Activated CD4-positive, alpha-beta T cell treated with anti-CD3 and anti-CD28 coated beads for 1 hour (primary cell): ENCODE results near the gene RBM20.

Experiments used
- DNase-seq: peaks from one replicate; pipeline ENCODE4 v3.0.0-alpha.2; 2020

RBM20 gene

GRCh38 chr10:110837418-110838171 lies 193.5 kb downstream of the RBM20 start:
- DNase-seq: no peak

DNA sequence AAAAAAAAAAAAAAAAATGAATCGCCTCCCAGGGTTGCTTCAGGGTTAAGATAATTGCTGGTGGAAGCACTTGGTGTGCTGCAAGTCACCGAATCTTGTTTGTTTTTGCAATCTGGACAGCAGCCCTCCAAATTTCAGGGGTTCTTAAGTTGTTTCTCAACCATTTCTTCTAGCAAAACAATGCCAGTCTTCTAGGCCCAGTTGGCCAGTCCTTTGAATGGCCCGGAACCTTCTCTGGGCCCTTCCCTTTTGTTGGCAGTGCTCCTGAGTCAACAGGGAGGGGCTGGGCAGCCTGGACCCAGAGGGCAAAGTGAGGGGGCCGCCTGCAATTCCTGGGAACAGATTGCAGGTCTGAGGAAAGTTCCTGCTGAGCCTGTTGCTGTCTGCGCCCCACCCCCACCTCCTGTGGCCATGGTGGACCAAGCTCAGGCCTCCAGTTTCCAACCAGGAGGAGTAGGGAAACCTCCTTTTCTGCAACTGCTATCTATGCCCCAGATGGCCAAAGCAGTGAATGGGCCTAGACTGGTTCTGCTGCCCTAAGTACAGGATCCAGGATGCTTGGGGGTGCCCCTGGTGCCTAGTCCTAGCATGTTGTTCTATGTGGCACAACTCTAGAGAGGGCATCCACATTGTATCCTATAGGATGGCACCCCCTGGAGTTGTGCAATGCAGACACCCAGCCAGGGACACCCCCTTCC lies 196.2 kb downstream of the RBM20 start:
- DNase-seq: no peak

DNA sequence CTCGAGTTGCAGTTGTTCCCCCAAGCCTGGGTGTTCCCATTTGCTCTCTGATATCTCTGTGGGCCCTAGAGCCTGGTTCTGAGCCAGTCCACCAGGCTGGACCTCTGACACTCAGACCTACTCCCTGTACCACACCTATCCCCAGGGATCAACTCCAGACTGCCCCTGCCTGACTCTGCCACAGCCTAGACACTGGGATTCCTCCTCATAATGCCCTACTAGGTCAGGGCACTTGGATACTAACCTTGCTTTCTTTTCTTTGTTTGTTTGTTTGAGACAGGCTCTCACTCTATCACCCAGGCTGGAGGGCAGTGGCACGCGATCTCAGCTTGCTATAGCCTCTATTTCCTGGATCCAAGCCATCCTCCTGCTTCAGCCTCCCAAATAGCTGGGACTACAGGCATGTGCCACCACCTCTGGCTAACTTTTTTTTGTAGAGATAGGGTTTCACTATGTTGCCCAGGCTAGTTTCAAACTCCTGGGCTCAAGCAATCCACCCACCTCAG lies 196.8 kb downstream of the RBM20 start:
- DNase-seq: no peak

DNA sequence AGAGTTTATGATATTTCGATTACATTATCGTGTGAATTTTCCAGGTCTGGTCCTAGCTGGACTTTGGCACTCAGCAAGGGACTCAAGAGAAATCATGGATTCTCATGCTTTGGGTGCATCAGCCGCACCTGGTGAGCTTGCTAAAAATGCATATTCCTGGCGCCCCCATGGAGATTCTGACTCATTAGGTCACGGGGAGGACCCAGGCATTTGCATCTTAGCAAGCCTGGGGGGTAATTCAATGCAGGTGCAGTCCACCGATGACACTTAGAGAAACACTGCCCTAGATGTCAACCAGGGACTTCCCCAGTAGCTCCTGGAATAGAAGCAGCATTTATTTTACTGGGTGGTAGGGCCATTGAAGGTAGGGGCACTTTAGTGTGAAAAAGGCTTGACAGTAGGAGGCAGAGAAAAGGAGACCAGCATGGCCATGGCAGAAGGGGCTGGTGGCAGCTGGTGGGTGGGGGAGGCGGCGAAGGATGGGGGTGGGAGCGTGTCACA lies 197.7 kb downstream of the RBM20 start:
- no peak for DNase-seq

DNA sequence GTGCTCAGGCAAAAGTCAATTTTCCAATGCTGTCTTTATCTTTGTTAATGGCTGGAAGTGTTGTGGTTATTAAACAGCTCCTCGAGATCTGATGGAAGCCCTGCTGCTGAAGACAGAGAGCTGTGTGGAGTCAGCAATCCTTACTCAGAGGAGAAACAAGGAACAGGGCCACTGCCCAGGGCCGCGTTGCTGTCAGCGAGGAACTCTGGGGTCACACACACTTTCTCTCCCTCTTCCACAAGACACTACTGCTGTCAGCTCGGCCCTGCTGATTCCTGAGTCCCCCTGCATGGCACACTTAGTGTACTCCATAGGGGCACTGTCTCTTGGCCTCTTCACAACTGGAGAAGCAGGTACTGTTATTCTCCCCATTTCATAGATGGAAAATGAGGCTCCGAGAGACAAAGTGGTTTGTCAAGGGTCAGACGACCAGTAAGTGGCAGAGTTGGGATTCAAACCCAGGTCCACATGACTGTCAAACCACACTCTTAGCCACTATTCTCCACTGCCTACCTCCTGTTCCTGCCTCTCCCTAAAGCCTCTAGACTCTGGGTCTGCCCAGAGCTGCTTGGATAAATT lies 198.3 kb downstream of the RBM20 start:
- DNase-seq: no peak

DNA sequence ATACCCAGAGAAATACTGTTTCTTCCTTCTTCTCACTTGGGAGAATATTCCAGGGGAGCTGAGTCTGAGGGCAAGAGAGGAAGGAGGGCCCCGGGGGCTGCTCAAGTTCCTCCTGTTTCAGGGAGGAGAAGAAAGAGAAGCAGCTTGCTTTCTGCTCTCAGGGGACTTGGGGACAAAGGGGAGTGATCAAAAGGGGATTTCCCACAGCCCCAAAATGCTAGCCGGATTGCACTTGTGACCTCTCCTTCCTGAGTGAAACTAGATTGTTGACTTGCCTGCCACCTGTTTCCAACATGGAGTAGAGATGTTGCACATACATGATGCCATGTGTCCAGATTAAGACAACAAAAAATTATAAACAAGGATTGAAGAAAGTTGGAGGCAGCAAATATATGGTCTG lies 198.9 kb downstream of the RBM20 start:
- no peak for DNase-seq

GRCh38 chr10:110843796-110844616 lies 199.9 kb downstream of the RBM20 start:
- DNase-seq: no peak

GRCh38 chr10:110844617-110844881 lies 200.4 kb downstream of the RBM20 start:
- no peak for DNase-seq

GRCh38 chr10:110845192-110845755 lies 201.1 kb downstream of the RBM20 start:
- DNase-seq: no peak

DNA sequence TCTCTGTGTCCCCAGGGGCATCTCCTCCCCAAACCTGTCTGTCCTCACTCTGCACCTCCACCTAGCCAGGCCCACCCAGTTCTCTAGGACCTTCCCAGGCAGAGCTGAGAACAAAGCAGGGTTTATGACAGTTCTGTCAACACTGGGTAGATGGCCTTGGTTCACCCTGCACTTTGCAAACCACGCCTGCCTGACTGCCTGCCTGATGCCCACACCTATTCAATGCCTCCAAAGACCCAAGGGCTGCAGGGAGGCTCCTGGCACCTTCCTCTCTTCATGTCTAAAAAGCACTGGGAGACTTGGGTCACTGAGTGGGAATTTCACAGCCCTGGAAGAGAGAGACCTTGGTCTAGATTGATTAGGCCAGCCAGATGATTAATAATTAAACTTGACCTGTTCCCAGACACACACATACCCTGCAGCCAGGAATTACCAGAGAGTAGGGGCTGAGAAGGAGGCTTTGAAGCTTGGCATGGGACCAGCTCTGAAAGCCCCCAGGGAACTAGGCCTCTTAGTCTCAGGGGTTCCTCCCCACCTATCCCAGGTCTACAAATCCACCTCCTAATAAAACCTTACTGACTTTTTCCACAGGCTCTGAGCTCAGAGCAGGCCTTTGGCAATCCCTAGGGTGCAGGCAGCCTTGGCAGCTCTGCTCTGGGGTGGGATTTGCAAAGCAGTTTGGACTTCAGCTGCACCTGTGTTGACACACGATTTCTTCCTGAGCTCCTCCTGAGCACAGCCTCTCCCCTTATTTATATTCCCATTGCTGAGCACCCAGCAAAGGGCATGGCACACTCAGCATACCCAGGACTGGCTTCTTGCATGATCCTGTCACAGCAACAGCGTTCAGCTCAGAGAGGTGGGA lies 201.9 kb downstream of the RBM20 start:
- no peak for DNase-seq

DNA sequence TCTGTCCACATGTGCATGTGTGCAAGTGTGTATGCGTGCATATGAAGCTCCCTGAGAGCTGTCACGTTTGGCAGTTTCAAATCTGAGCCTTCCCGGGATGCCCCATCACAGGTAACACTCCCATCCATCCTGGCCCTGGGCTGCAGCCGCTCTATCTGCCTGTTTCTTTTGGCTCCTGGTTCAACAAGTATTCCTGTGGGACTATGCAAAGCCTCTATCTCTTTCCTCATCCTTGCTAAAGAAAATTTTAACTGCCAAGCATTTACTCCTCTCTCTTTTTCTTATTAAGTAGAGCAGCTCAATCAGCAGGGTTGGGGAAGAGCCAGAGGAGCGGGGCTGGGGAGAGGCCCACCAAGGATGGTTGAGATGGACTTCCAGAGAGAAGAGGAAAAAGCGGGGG lies 203.2 kb downstream of the RBM20 start:
- no peak for DNase-seq

DNA sequence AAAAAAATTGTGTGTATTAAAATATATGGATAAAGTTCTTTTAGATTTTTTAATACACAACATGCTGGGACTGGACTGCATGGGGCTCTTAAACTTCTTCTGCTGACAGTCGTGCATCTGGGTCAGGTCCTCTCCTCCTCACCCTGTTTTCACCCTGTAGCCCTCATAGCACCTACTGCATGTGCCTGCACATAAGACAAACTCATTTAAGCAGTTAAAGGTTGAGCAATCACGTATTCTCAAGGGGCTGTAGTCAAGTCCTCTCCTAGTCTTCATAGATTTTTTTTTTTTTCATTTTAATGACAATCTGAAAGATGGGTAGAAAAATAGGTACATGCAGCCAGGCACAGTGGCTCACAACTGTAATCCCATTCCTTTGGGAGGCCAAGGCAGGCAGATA lies 204.0 kb downstream of the RBM20 start:
- no peak for DNase-seq

DNA sequence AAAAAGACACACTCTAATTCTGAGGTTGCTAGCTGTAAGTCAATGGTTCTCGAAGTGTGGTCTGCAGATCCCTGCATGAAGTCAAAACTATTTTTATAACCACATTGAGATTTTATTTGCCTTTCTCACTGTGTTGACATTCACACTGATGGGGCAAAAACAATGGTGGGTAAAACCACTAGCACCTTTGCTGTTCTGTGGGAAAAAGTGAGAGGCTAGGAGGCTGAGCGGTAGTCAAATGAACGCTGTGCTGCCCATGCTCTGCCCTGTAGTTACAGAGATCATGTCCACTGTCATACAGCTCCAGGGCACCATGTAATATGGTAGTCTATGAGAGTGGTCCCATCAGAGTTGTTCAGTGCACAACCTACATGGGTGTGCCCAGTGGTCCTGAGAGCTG lies 206.0 kb downstream of the RBM20 start:
- DNase-seq: no peak

DNA sequence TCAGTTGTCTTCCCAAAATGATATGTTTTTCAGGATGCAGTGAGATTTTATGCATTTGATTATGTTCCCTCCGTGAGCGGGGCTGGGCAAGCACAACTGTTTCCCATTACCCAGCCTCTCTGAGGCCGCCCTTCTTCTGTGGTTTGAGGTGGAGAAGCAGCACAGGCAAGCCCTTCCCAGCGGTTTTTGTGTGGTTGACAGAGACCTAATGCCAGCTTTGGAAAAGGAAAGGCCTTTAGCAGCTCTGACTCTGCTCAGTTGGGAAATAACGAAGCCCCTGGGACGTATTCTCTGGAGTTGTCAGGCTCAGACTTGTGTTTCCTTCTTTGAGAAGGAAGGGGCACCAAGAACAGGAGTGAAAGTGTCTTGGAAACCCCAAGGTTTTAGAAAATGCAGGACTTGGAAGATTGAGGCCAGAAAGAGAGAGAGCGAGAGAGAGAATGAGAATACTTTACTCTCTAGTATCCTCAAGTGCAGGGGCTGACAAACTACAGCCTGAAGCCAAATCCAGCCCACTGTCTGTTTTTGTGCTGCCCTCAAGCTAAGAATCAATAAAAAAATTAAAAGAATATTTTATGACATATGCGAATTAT lies 207.0 kb downstream of the RBM20 start:
- no peak for DNase-seq

DNA sequence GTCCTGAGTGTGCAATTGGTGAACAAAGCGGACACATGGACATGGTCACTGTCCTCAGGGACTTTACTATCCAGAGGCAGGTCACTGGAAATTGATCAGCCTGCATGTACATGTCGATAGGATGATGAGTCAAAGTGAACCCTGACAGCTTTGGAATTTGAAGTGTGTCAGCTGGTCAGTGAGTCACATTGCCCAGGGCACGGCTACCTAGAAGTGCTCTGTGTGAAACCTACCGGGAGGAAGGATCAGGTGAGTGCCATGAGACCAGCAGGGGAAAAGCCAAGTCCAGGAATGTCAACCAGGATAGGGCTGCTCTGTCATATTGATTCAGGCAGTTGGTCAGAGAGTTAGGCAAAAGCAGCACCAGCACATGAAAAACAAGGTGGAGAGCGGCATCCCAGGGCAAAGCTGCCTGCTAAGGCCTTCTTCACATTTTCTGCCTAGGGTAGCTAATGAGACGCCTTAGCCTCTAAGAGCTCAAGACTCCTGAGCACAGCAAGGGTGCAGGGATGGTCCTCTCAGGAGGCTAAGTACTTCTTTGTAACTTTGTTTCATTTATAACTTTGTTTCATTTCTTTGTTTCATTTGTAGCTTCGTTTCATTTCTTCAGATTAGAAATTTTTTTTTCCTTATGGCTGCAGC lies 208.2 kb downstream of the RBM20 start:
- no peak for DNase-seq

GRCh38 chr10:110852947-110853346 lies 208.8 kb downstream of the RBM20 start:
- no peak for DNase-seq

DNA sequence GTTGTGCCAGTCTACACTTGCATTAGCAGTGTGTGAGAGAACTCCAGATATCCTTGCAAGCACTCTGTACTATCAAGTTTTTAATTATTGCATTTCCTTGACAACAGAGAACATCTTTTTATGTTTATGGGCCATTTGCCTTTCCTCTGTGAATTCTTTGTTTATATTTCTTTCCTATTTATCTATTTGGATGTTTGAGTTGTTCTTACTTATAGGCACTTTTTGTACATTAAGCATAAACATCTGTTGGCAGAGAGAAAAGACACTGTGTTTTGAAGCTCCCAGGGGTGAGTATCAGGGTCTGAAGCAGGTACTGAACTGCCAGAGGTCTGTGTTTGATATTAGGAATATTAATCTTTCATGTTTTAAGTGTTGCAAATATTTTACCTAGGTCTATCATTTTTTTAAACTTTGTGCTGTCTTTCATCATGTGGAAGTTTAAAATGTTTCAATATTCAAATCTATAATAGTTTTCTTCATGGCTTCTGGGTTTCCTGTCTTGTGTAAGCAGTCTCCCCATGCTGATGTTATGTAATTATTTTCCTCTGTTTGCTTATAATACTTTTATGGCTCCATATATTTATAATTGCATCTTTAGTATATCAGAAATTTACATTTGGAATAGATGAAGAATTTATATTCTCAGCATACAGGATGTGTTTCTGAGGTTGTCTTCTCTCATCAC lies 209.9 kb downstream of the RBM20 start:
- DNase-seq: no peak

- DNase-seq: no peak
Measured at GRCh38 chr10:110857265-110858171, 213.4 kb downstream of the RBM20 start.

GRCh38 chr10:110858297-110858934 lies 214.3 kb downstream of the RBM20 start:
- no peak for DNase-seq
